Measurements from ENCODE around the gene CARD9. TPM values are rescaled to one million over a fixed set of nuclear protein-coding genes. Genes with fewer than 3 reads are reported as not detected.

CARD9 gene
- total RNA-seq, 1 experiment from 2014 or later = 1.7 TPM

DNA sequence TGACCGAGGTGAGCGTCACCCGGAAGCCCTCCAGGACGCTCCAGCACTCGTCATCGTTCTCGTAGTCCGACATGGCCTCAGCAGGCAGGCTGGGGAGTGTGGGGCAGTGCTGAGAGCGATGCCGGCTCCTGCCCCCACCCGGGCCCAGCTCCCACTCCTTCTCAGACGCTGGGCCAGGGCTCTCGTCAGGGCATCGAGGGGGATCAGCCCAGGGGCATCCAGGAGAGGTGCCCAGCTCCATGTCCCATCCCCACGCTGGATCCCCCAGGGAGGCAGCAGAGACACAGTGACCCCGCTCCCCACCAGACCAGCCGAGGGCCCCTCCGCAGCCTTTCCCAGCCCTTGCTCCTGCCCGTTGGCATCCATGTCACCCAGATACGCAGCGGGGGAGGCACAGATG is 1.5 kb downstream of the CARD9 start:
- ATAC-seq (no peak), DNase-seq (ENCODE audit: low read depth, low spot score) (no peak)
- Histone ChIP-seq H3K27ac (ENCODE audit: low read length) (no peak overlapping the region), H3K9me3 (ENCODE audit: control insufficient read depth, insufficient read depth, low read depth, low read length) (no peaks in the 10 kb centered on the region), H3K36me3 (ENCODE audit: control insufficient read depth, insufficient read depth, low read length) (no peaks in the 10 kb centered on the region), H3K27me3 (ENCODE audit: control insufficient read depth, insufficient read depth, low read length) (no peaks in the 10 kb centered on the region), H3K4me3 (ENCODE audit: low read depth in 2 of 2, low read length in 2 of 2) (no peak overlapping the region), H3K4me1 (ENCODE audit: control insufficient read depth, insufficient read depth, low read length) (no peaks in the 10 kb centered on the region)
- CTCF ChIA-PET = no interaction called here
- in situ Hi-C loops (cut with HindIII; ENCODE audit: low pct_unique_long_range_greater_than_20kb, low sequenced_read_pairs) (no loop called here), intact Hi-C loops (cut with micrococcal nuclease; ENCODE audit: unreplicated experiment) (no loop called here)
- no TSS peak for BruUV-seq (replicated peaks)
- POLR2A ChIA-PET = no interaction called here
- TF ChIP-seq, protein P1, sequence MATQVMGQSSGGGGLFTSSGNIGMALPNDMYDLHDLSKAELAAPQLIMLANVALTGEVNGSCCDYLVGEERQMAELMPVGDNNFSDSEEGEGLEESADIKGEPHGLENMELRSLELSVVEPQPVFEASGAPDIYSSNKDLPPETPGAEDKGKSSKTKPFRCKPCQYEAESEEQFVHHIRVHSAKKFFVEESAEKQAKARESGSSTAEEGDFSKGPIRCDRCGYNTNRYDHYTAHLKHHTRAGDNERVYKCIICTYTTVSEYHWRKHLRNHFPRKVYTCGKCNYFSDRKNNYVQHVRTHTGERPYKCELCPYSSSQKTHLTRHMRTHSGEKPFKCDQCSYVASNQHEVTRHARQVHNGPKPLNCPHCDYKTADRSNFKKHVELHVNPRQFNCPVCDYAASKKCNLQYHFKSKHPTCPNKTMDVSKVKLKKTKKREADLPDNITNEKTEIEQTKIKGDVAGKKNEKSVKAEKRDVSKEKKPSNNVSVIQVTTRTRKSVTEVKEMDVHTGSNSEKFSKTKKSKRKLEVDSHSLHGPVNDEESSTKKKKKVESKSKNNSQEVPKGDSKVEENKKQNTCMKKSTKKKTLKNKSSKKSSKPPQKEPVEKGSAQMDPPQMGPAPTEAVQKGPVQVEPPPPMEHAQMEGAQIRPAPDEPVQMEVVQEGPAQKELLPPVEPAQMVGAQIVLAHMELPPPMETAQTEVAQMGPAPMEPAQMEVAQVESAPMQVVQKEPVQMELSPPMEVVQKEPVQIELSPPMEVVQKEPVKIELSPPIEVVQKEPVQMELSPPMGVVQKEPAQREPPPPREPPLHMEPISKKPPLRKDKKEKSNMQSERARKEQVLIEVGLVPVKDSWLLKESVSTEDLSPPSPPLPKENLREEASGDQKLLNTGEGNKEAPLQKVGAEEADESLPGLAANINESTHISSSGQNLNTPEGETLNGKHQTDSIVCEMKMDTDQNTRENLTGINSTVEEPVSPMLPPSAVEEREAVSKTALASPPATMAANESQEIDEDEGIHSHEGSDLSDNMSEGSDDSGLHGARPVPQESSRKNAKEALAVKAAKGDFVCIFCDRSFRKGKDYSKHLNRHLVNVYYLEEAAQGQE (IDR thresholded peaks at IDR 0.05; ENCODE audit: insufficient read depth in 1 of 2, low read depth in 2 of 2, low read length in 1 of 2) = no peak
- TF ChIP-seq SIN3A (IDR thresholded peaks at IDR 0.05; ENCODE audit: borderline replicate concordance, insufficient read depth, low read depth, low read length) (no peak), POLR2AphosphoS5 (IDR thresholded peaks at IDR 0.05; ENCODE audit: low read depth, low read length) (no peak)
- TF ChIP-seq, protein P2, sequence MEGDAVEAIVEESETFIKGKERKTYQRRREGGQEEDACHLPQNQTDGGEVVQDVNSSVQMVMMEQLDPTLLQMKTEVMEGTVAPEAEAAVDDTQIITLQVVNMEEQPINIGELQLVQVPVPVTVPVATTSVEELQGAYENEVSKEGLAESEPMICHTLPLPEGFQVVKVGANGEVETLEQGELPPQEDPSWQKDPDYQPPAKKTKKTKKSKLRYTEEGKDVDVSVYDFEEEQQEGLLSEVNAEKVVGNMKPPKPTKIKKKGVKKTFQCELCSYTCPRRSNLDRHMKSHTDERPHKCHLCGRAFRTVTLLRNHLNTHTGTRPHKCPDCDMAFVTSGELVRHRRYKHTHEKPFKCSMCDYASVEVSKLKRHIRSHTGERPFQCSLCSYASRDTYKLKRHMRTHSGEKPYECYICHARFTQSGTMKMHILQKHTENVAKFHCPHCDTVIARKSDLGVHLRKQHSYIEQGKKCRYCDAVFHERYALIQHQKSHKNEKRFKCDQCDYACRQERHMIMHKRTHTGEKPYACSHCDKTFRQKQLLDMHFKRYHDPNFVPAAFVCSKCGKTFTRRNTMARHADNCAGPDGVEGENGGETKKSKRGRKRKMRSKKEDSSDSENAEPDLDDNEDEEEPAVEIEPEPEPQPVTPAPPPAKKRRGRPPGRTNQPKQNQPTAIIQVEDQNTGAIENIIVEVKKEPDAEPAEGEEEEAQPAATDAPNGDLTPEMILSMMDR (IDR thresholded peaks at IDR 0.05) = no peak

DNA sequence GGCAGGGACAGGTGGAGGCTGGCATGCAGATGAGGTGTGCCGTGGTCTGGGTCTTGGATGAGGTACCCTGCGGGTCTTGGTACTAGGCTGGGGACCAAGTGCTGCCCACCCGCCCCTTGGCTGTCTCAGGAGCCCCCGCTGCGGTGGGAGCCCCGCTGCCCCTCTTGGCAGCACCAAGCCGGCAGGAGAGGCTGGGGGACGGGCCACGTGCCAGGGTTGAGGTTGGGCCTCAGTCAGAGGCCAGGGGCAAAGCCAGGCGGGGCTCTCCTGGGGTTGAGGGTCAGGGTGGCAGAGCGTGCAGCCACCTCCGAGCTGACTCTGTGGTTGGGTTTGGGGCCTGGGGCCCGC is 2.0 kb downstream of the CARD9 start:
- CTCF ChIA-PET = no interaction called here
- H3K27ac ChIP-seq (ENCODE audit: low read length) = no peak overlapping the region
- TF ChIP-seq, protein P2 (IDR thresholded peaks at IDR 0.05) = no peak
- TF ChIP-seq, protein P1 (IDR thresholded peaks at IDR 0.05; ENCODE audit: insufficient read depth in 1 of 2, low read depth in 2 of 2, low read length in 1 of 2) = no peak
- TF ChIP-seq SIN3A (IDR thresholded peaks at IDR 0.05; ENCODE audit: borderline replicate concordance, insufficient read depth, low read depth, low read length) = no peak
- TF ChIP-seq POLR2AphosphoS5 (IDR thresholded peaks at IDR 0.05; ENCODE audit: low read depth, low read length) = no peak
- TF ChIP-seq TCF7L2 (IDR thresholded peaks at IDR 0.05; ENCODE audit: low read depth, low read length) = no peak
- no TSS peak for BruUV-seq (replicated peaks)
- POLR2A ChIA-PET = no interaction called here
- ATAC-seq = no peak
- H3K27me3 ChIP-seq (ENCODE audit: control insufficient read depth, insufficient read depth, low read length) = no peaks in the 10 kb centered on the region
- no peaks in the 10 kb centered on the region for H3K9me3 ChIP-seq (ENCODE audit: control insufficient read depth, insufficient read depth, low read depth, low read length)
- H3K36me3 ChIP-seq (ENCODE audit: control insufficient read depth, insufficient read depth, low read length) = no peaks in the 10 kb centered on the region
- intact Hi-C loops (cut with micrococcal nuclease; ENCODE audit: unreplicated experiment) = no loop called here
- DNase-seq (ENCODE audit: low read depth, low spot score) = no peak
- H3K4me3 ChIP-seq (ENCODE audit: low read depth in 2 of 2, low read length in 2 of 2) = no peak overlapping the region
- in situ Hi-C loops (cut with HindIII; ENCODE audit: low pct_unique_long_range_greater_than_20kb, low sequenced_read_pairs) = no loop called here
- H3K4me1 ChIP-seq (ENCODE audit: control insufficient read depth, insufficient read depth, low read length) = no peaks in the 10 kb centered on the region
